Natural killer cell (primary cell): ENCODE results near the gene PKMYT1. TPM values are rescaled to one million over a fixed set of nuclear protein-coding genes. Genes with fewer than 3 reads are reported as not detected.
A peak's percentile ranks its signal among the peaks of the same experiment; 100 is the strongest.

Experiments used
- ATAC-seq, 3 donors: fragments of 150-1000 bp in 2 of 3; fragments of 200-7000 bp in 1 of 3; cut with Tn5 transposase; 1 replicate in 1 of 3; 2 replicates in 2 of 3; pipeline ENCODE4 v1.10.0; 2021; ENCODE audit warnings: mild to moderate bottlenecking in 2 of 3, moderate library complexity in 2 of 3
- DNase-seq, 2 donors: peaks; one replicate each; pipeline versions ENCODE4 v3.0.0 to v3.0.0-alpha.2; 2013 to 2021; ENCODE audit warnings: mixed read lengths in 1 of 2
- H3K27ac ChIP-seq: one replicate; pipeline ENCODE4 v1.5.1; 2013; ENCODE audit warnings: mild to moderate bottlenecking, low read length
- H3K27me3 ChIP-seq: one replicate; pipeline ENCODE4 v1.6.1; 2013; ENCODE audit warnings: low read length; ENCODE audit not compliant: control insufficient read depth, insufficient read depth
- H3K36me3 ChIP-seq: one replicate; pipeline ENCODE4 v1.6.1; 2013; ENCODE audit warnings: low read length; ENCODE audit not compliant: control insufficient read depth, insufficient read depth
- H3K4me1 ChIP-seq: one replicate; pipeline ENCODE4 v1.6.1; 2013; ENCODE audit warnings: low read length; ENCODE audit not compliant: control insufficient read depth, insufficient read depth
- H3K4me3 ChIP-seq: one replicate; pipeline ENCODE4 v1.5.1; 2013; ENCODE audit warnings: low read length
- H3K9me3 ChIP-seq: one replicate; pipeline ENCODE4 v1.6.1; 2013; ENCODE audit warnings: low read length; ENCODE audit not compliant: control insufficient read depth, insufficient read depth
- H3K27ac Mint-ChIP-seq, 2 donors: one replicate each; pipeline ENCODE4 v1.8.0; 2022; ENCODE audit warnings: mild to moderate bottlenecking in 2 of 2, mixed read lengths in 2 of 2, moderate library complexity in 1 of 2
- H3K27me3 Mint-ChIP-seq, 2 donors: one replicate each; pipeline ENCODE4 v1.8.0; 2022; ENCODE audit warnings: low read depth in 2 of 2, mixed read lengths in 2 of 2
- H3K36me3 Mint-ChIP-seq: one replicate; pipeline ENCODE4 v1.8.0; 2022; ENCODE audit warnings: mixed read lengths
- H3K4me1 Mint-ChIP-seq, 2 donors: one replicate each; pipeline ENCODE4 v1.8.0; 2022; ENCODE audit warnings: mixed read lengths in 2 of 2
- H3K4me3 Mint-ChIP-seq: one replicate; pipeline ENCODE4 v1.8.0; 2022; ENCODE audit warnings: mild to moderate bottlenecking, moderate library complexity, mixed read lengths
- H3K9me3 Mint-ChIP-seq, 2 donors: one replicate each; pipeline ENCODE4 v1.8.0; 2022; ENCODE audit warnings: mixed read lengths in 2 of 2
- CTCF ChIP-seq: fragments of 200-600 bp; IDR thresholded peaks from one replicate; pipeline ENCODE4 v1.8.0; 2022; ENCODE audit warnings: antibody characterized with exemption
- WGBS: methylation state at CpG from one replicate; pipeline ENCODE4 v1.1.7; 2013; ENCODE audit warnings: missing lambda C conversion rate; ENCODE audit not compliant: insufficient coverage; 5-methylcytosine and 5-hydroxymethylcytosine counted together
- intact Hi-C: fragments of 100-400 bp; cut with micrococcal nuclease; formaldehyde crosslinking; loops from one replicate; pipeline ENCODE4 v1.14.2; 2022
- total RNA-seq, 4 donors: library from RNA; stranded (reverse); fragments of 120-200 nt in 1 of 4; gene quantifications; one replicate each; pipeline versions ENCODE4 v1.2.3 to v1.2.4, GENCODE V29; 2013 to 2022

The PKMYT1 gene
- total RNA-seq, 3 donors from 2014 or later (not counting 1 experiment from before 2014, with no cell fraction given) = 2.6 to 5.9 (median 3.5) TPM

- intact Hi-C loops = no loop called here
- 2% methylated on average over 83 of the region's 83 CpGs for WGBS
- Histone ChIP-seq H3K27me3 (peaks cover 28% of the 10 kb centered on the region), H3K9me3 (no peaks in the 10 kb centered on the region), H3K4me1 (peaks cover 52% of the 10 kb centered on the region), H3K4me3 (peak overlapping the region; percentile 44), H3K36me3 (no peaks in the 10 kb centered on the region), H3K27ac (no peak overlapping the region)
- DNase-seq (peak; percentile 53 to 80), ATAC-seq (peak; percentile 60 to 75 (median 61))
- Mint-ChIP-seq H3K27ac (no peak overlapping the region), H3K9me3 (no peaks in the 10 kb centered on the region), H3K4me3 (peak overlapping the region; percentile 65), H3K27me3 (peaks cover 9 to 10% of the 10 kb centered on the region in 2 donors), H3K36me3 (no peaks in the 10 kb centered on the region), H3K4me1 (peaks cover 10 to 25% of the 10 kb centered on the region in 2 donors)
- TF ChIP-seq CTCF = peak; percentile 40
Observed at GRCh38 chr16:2969545-2970521, 10.4 kb downstream of the PKMYT1 start.

- TF ChIP-seq CTCF = no peak
- intact Hi-C loops = no loop called here
- no peak within 1 kb of the TSS for H3K27ac ChIP-seq
- H3K4me1 ChIP-seq = peaks cover 61% of the 10 kb centered on the region
- peak within 1 kb of the TSS; percentile 44 for H3K4me3 ChIP-seq
- H3K9me3 ChIP-seq = no peaks in the 10 kb centered on the region
- DNase-seq (peak; percentile 83 to 90), ATAC-seq (peak; percentile 83 to 90 (median 84))
- Mint-ChIP-seq H3K36me3 (no peaks in the 10 kb centered on the region), H3K4me1 (peaks cover 10 to 30% of the 10 kb centered on the region in 2 donors), H3K27ac (peak within 1 kb of the TSS in 1 of 2 donors; percentile 35), H3K27me3 (peaks cover 10 to 12% of the 10 kb centered on the region in 2 donors), H3K9me3 (no peaks in the 10 kb centered on the region), H3K4me3 (peak within 1 kb of the TSS; percentile 79)
- H3K27me3 ChIP-seq = peaks cover 37% of the 10 kb centered on the region
- H3K36me3 ChIP-seq = no peaks in the 10 kb centered on the region
- WGBS = under 1% methylated on average over 98 of the region's 98 CpGs
Observed at GRCh38 chr16:2968738-2969544, 11.3 kb downstream of the PKMYT1 start, which contains the start of gene PAQR4. TSS of gene PAQR4 (plus strand) at chr16:2969348. CDS start at chr16:2969675, 327 bp downstream.

- Histone ChIP-seq H3K36me3 (no peaks in the 10 kb centered on the region), H3K4me1 (peaks cover 67% of the 10 kb centered on the region), H3K27me3 (peaks cover 43% of the 10 kb centered on the region), H3K4me3 (peak overlapping the region; percentile 44), H3K27ac (no peak overlapping the region), H3K9me3 (no peaks in the 10 kb centered on the region)
- Mint-ChIP-seq H3K4me1 (peaks cover 10 to 36% of the 10 kb centered on the region in 2 donors), H3K9me3 (no peaks in the 10 kb centered on the region), H3K27ac (peak overlapping the region in 1 of 2 donors; percentile 35), H3K27me3 (peaks cover 10 to 13% of the 10 kb centered on the region in 2 donors), H3K36me3 (no peaks in the 10 kb centered on the region), H3K4me3 (peak overlapping the region; percentile 79)
- intact Hi-C loops = no loop called here
- no peak for TF ChIP-seq CTCF
- DNase-seq (peak in 1 of 2 donors; percentile 27), ATAC-seq (no peak)
- 18% methylated on average over 18 of the region's 18 CpGs for WGBS
Observed at GRCh38 chr16:2968368-2968737, 11.9 kb downstream of the PKMYT1 start.
